OCI-LY1 (cell line): ENCODE data around the gene SF3B2.

ENCODE experiments used
- H2AFZ ChIP-seq: fragments of 200-600 bp; sonication (generic), shearing (Covaris generic); 2 replicates; pipeline ENCODE4 v1.6.0; 2014; ENCODE audit warnings: antibody characterized with exemption, mild to moderate bottlenecking, low read length
- H3F3A ChIP-seq: fragments of 200-600 bp; sonication (generic), shearing (Covaris generic); 2 replicates; pipeline ENCODE4 v1.6.0; 2014; ENCODE audit warnings: mild to moderate bottlenecking, antibody characterized with exemption, low read length, moderate library complexity; ENCODE audit not compliant: insufficient read depth
- H3K27ac ChIP-seq: fragments of 200-600 bp; sonication (generic); 2 replicates; pipeline ENCODE4 v1.5.1; 2014; ENCODE audit warnings: low read length, mixed run types, mild to moderate bottlenecking, low read depth; ENCODE audit not compliant: poor library complexity, severe bottlenecking
- H3K27me3 ChIP-seq: fragments of 200-600 bp; sonication (generic); 2 replicates; pipeline ENCODE4 v1.6.0; 2014; ENCODE audit warnings: antibody characterized with exemption, mild to moderate bottlenecking, low read length, moderate library complexity; ENCODE audit not compliant: insufficient read depth
- H3K36me3 ChIP-seq: fragments of 200-600 bp; sonication (generic); 2 replicates; pipeline ENCODE4 v1.6.1; 2014; ENCODE audit warnings: mild to moderate bottlenecking, antibody characterized with exemption, low read length, moderate library complexity, mixed read lengths; ENCODE audit not compliant: insufficient read depth
- H3K4me1 ChIP-seq: fragments of 200-600 bp; sonication (generic); 2 replicates; pipeline ENCODE4 v1.5.1; 2014; ENCODE audit warnings: mild to moderate bottlenecking, low read length, moderate library complexity; ENCODE audit not compliant: insufficient read depth, severe bottlenecking
- H3K4me2 ChIP-seq: fragments of 200-600 bp; sonication (generic), shearing (Covaris generic); 2 replicates; pipeline ENCODE4 v1.6.1; 2014; ENCODE audit warnings: low read length
- H3K4me3 ChIP-seq: fragments of 200-600 bp; sonication (generic); 2 replicates; pipeline ENCODE4 v1.5.1; 2014; ENCODE audit warnings: low read length, low read depth, mild to moderate bottlenecking, mixed read lengths; ENCODE audit not compliant: poor library complexity, severe bottlenecking
- H3K79me2 ChIP-seq: fragments of 200-600 bp; shearing (Covaris generic); 2 replicates; pipeline ENCODE4 v1.6.1; 2016; ENCODE audit warnings: mixed run types, low read length, mixed read lengths; ENCODE audit not compliant: insufficient read depth
- H3K9ac ChIP-seq: fragments of 200-600 bp; sonication (generic), shearing (Covaris generic); 2 replicates; pipeline ENCODE4 v1.6.1; 2014; ENCODE audit warnings: mild to moderate bottlenecking, low read length, mixed read lengths
- H3K9me2 ChIP-seq: fragments of 200-600 bp; sonication (generic), shearing (Covaris generic); 2 replicates; pipeline ENCODE4 v1.6.1; 2014; ENCODE audit warnings: low read depth, mild to moderate bottlenecking, low read length, mixed read lengths
- H3K9me3 ChIP-seq: fragments of 200-600 bp; shearing (Covaris generic); 2 replicates; pipeline ENCODE4 v1.6.1; 2014; ENCODE audit warnings: low read length, mixed read lengths
- H4K20me1 ChIP-seq: fragments of 200-600 bp; sonication (generic), shearing (Covaris generic); 2 replicates; pipeline ENCODE4 v1.6.0; 2016; ENCODE audit warnings: mild to moderate bottlenecking, low read length; ENCODE audit not compliant: insufficient read depth
- EZH2 ChIP-seq: fragments of 200-600 bp; sonication (generic), shearing (Covaris generic); IDR thresholded peaks from 2 replicates; pipeline ENCODE4 v1.8.0; 2017; ENCODE audit warnings: borderline replicate concordance, mixed run types, mild to moderate bottlenecking, antibody characterized with exemption, low read length, moderate library complexity, mixed read lengths
- TF ChIP-seq, protein P1 (sequence below): fragments of 200-600 bp; sonication (generic), shearing (Covaris generic); IDR thresholded peaks from 2 replicates; pipeline ENCODE4 v1.5.1; 2017; ENCODE audit warnings: mild to moderate bottlenecking, antibody characterized with exemption, low read length, moderate library complexity, mixed read lengths

SF3B2 gene

DNA sequence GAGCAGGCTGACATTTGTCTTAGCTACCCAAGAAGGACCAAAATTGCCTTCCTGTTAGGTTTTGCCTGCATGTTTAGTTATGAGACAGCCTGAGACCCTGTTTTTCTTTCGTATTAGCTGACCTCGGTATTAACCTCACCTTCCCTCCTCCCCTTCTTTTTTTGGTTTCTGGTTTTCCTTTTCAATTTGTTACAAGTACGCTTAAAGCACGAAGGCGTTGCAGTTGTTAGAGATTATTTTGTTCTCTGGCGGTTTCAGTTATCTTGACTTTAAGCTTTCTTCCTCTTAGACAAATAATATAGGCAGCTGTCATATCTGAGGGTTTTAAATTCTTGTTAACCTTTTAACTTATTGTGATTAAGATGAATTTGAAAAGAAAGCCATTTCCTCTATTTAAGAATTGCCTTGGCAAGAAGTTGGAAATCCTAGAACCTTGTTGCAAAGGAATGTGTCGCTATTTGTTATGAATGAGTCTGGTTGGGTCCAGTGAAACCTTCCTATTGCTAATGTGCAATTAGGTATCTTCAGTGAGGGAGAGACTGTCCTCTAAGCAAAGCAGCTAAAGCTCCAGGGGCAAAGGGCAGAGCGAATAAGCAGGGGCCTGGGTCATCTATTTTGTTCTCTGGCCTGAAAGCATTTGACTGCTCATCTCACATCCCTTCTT is 63.6 kb downstream of the SF3B2 start:
- Histone ChIP-seq H3K79me2 (peaks cover 34% of the 10 kb centered on the region), H3K4me3 (peak overlapping the region; percentile 37), H2AFZ (no peak overlapping the region), H3K27ac (peak overlapping the region; percentile 87), H3K9me2 (no peaks in the 10 kb centered on the region), H3K4me1 (peaks cover 92% of the 10 kb centered on the region), H3K9ac (peak overlapping the region; percentile 39; the same call in 1 of the 2 replicates), H3K4me2 (peak overlapping the region; percentile 54), H4K20me1 (no peaks in the 10 kb centered on the region), H3F3A (no peaks in the 10 kb centered on the region), H3K27me3 (no peaks in the 10 kb centered on the region), H3K36me3 (peaks cover 5% of the 10 kb centered on the region; the same call in 1 of the 2 replicates), H3K9me3 (no peaks in the 10 kb centered on the region)
- TF ChIP-seq EZH2, result no peak
- TF ChIP-seq, protein P1, sequence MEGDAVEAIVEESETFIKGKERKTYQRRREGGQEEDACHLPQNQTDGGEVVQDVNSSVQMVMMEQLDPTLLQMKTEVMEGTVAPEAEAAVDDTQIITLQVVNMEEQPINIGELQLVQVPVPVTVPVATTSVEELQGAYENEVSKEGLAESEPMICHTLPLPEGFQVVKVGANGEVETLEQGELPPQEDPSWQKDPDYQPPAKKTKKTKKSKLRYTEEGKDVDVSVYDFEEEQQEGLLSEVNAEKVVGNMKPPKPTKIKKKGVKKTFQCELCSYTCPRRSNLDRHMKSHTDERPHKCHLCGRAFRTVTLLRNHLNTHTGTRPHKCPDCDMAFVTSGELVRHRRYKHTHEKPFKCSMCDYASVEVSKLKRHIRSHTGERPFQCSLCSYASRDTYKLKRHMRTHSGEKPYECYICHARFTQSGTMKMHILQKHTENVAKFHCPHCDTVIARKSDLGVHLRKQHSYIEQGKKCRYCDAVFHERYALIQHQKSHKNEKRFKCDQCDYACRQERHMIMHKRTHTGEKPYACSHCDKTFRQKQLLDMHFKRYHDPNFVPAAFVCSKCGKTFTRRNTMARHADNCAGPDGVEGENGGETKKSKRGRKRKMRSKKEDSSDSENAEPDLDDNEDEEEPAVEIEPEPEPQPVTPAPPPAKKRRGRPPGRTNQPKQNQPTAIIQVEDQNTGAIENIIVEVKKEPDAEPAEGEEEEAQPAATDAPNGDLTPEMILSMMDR, result no peak

- Histone ChIP-seq H2AFZ (no peak overlapping the region), H3K9me2 (no peaks in the 10 kb centered on the region), H3K4me1 (peaks cover 82% of the 10 kb centered on the region), H3F3A (no peaks in the 10 kb centered on the region), H3K27me3 (no peaks in the 10 kb centered on the region), H3K4me2 (peak overlapping the region; percentile 54), H3K79me2 (peaks cover 35% of the 10 kb centered on the region), H3K36me3 (peaks cover 7% of the 10 kb centered on the region; the same call in 1 of the 2 replicates), H3K4me3 (peak overlapping the region; percentile 37), H4K20me1 (no peaks in the 10 kb centered on the region), H3K27ac (peak overlapping the region; percentile 87), H3K9me3 (no peaks in the 10 kb centered on the region), H3K9ac (peak overlapping the region; percentile 39; the same call in 1 of the 2 replicates)
- TF ChIP-seq, protein P1, result no peak
- TF ChIP-seq EZH2, result no peak
These were observed 64.6 kb downstream of the SF3B2 start for GRCh38 chr11:66116576-66117361.

DNA sequence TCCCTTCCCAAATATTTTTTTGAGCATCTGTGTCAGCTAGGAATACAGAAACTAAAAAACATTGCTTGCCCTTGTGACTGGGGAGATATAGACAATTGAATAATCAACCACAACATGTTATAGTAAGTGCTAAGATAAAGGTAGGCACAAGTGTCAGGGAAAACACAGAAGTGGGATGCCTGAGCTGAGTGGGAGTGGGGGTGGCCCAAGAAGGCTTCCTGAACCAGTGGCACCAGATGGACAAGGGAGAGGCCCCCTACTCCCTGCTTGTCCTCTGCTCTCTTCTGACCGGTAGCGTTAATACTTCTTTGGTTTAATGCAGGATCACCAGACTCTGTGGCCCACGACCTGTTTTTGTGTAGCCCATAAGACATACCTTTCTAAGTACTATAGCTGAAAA is 66.7 kb downstream of the SF3B2 start:
- peaks cover 7% of the 10 kb centered on the region; the same call in 1 of the 2 replicates for H3K36me3 ChIP-seq
- no peaks in the 10 kb centered on the region for H3K9me3 ChIP-seq
- no peak for TF ChIP-seq EZH2
- TF ChIP-seq, protein P1, result no peak
- H2AFZ ChIP-seq, result no peak overlapping the region
- H3K27ac ChIP-seq, result peak overlapping the region; percentile 59
- no peaks in the 10 kb centered on the region for H3K27me3 ChIP-seq
- no peaks in the 10 kb centered on the region for H4K20me1 ChIP-seq
- peaks cover 63% of the 10 kb centered on the region for H3K4me1 ChIP-seq
- no peaks in the 10 kb centered on the region for H3K9me2 ChIP-seq
- H3K79me2 ChIP-seq, result peaks cover 27% of the 10 kb centered on the region
- H3F3A ChIP-seq, result no peaks in the 10 kb centered on the region
- H3K4me3 ChIP-seq, result no peak overlapping the region
- H3K9ac ChIP-seq, result no peak overlapping the region; the same call in 1 of the 2 replicates
- H3K4me2 ChIP-seq, result no peak overlapping the region; the same call in 1 of the 2 replicates
